CD8-positive, alpha-beta memory T cell (primary cell): ENCODE measurements around the gene DCPS. TPM values are rescaled to one million over a fixed set of nuclear protein-coding genes. Genes with fewer than 3 reads are reported as not detected.

ENCODE experiments used
- CTCF ChIA-PET: fragments of 350-600 bp; sonication (Branson Sonifier 250); formaldehyde crosslinking; loops from one replicate; lab custom pipeline; 2021; ENCODE audit warnings: antibody characterized with exemption; lab: Charles Lee
- POLR2A ChIA-PET: fragments of 350-600 bp; sonication (Branson Sonifier 250); formaldehyde crosslinking; loops from one replicate; lab custom pipeline; 2021; ENCODE audit warnings: antibody characterized with exemption; lab: Charles Lee
- DNase-seq, 5 donors: peaks; one replicate each; pipeline versions ENCODE4 v3.0.0 to v3.0.0-alpha.2; 2020 to 2022; ENCODE audit warnings: mixed read lengths in 1 of 5
- H3K27ac ChIP-seq: one replicate; pipeline ENCODE4 v1.7.0; 2013; ENCODE audit warnings: low read depth, mild to moderate bottlenecking, low read length, moderate library complexity
- H3K27me3 ChIP-seq: 2 replicates; pipeline ENCODE4 v1.7.0; 2013; ENCODE audit warnings: low read length, mild to moderate bottlenecking; ENCODE audit not compliant: insufficient read depth, poor library complexity, severe bottlenecking
- H3K36me3 ChIP-seq: 2 replicates; pipeline ENCODE4 v1.7.0; 2013; ENCODE audit warnings: mild to moderate bottlenecking, low read length, moderate library complexity; ENCODE audit not compliant: insufficient read depth
- H3K4me1 ChIP-seq: 2 replicates; pipeline ENCODE4 v1.7.0; 2013; ENCODE audit warnings: mild to moderate bottlenecking, low read length, moderate library complexity; ENCODE audit not compliant: insufficient read depth
- H3K4me3 ChIP-seq: 2 replicates; pipeline ENCODE4 v1.7.0; 2013; ENCODE audit warnings: mild to moderate bottlenecking, low read length
- H3K9me3 ChIP-seq: 2 replicates; pipeline ENCODE4 v1.7.0; 2013; ENCODE audit warnings: mild to moderate bottlenecking, low read length
- H3K27ac Mint-ChIP-seq, 8 donors: one replicate each; pipeline ENCODE4 v1.8.0; 2020 to 2021; ENCODE audit warnings: mixed read lengths in 8 of 8, mild to moderate bottlenecking in 6 of 8, inconsistent platforms in 3 of 8, moderate library complexity in 3 of 8
- H3K27me3 Mint-ChIP-seq, 2 donors: one replicate each; pipeline ENCODE4 v1.8.0; 2020 to 2021; ENCODE audit warnings: mixed read lengths in 2 of 2, mild to moderate bottlenecking in 1 of 2, moderate library complexity in 1 of 2
- H3K36me3 Mint-ChIP-seq, 3 donors: one replicate each; pipeline ENCODE4 v1.8.0; 2020 to 2021; ENCODE audit warnings: mixed read lengths in 3 of 3, inconsistent platforms in 1 of 3, mild to moderate bottlenecking in 1 of 3
- H3K4me1 Mint-ChIP-seq, 3 donors: one replicate each; pipeline ENCODE4 v1.8.0; 2020 to 2021; ENCODE audit warnings: mixed read lengths in 3 of 3, inconsistent platforms in 1 of 3, mild to moderate bottlenecking in 1 of 3
- H3K4me3 Mint-ChIP-seq, 7 donors: one replicate each; pipeline ENCODE4 v1.8.0; 2020 to 2021; ENCODE audit warnings: mixed read lengths in 7 of 7, mild to moderate bottlenecking in 6 of 7, moderate library complexity in 4 of 7, inconsistent platforms in 2 of 7
- H3K9me3 Mint-ChIP-seq, 5 donors: one replicate each; pipeline ENCODE4 v1.8.0; 2020 to 2022; ENCODE audit warnings: mixed read lengths in 5 of 5, mild to moderate bottlenecking in 3 of 5, moderate library complexity in 2 of 5, inconsistent platforms in 1 of 5
- polyA plus RNA-seq: library from polyadenylated mRNA; unstranded; fragments of 300-500 nt; fragmentation: Illumina TruSeq; gene quantifications from one replicate; pipeline ENCODE4 v1.2.3, GENCODE V29; 2021
- total RNA-seq, 2 experiments: library from RNA; stranded (reverse); gene quantifications; one replicate each; pipeline ENCODE4 v1.2.3, GENCODE V29; 2021

Gene DCPS
- total and polyA plus RNA-seq, 3 experiments from 2014 or later, result 40.0 to 59.6 (median 42.4) TPM

- no peak for DNase-seq
- H3K27me3 Mint-ChIP-seq, result peaks cover 0 to 2% of the 10 kb centered on the region in 2 donors
- H3K27ac ChIP-seq, result no peak overlapping the region
- no peaks in the 10 kb centered on the region for H3K9me3 Mint-ChIP-seq
- H3K36me3 Mint-ChIP-seq, result peaks cover under 1 to 36% (median 12%) of the 10 kb centered on the region in 3 donors
- CTCF ChIA-PET, result no interaction called here
- H3K4me1 ChIP-seq, result peaks cover 33% of the 10 kb centered on the region
- H3K4me3 Mint-ChIP-seq, result peak overlapping the region in 2 of 7 donors; percentile 37 to 73
- no peak overlapping the region for H3K4me3 ChIP-seq
- peak overlapping the region in 3 of 8 donors; percentile 31 to 95 (median 83) for H3K27ac Mint-ChIP-seq
- H3K9me3 ChIP-seq, result no peaks in the 10 kb centered on the region
- H3K4me1 Mint-ChIP-seq, result peaks cover 31 to 34% (median 33%) of the 10 kb centered on the region in 3 donors
- H3K27me3 ChIP-seq, result no peaks in the 10 kb centered on the region
- H3K36me3 ChIP-seq, result peaks cover 17% of the 10 kb centered on the region
- POLR2A ChIA-PET, result no interaction called here
These were observed 24.7 kb upstream of the DCPS start for GRCh38 chr11:126279191-126279590.

- CTCF ChIA-PET, result interaction anchor here (1.3 to 1.7 kb wide), 2 partner anchors 9 to 15 kb away, joined by 4 to 5 read pairs; no protein-coding TSS in a partner anchor
- Mint-ChIP-seq H3K27me3 (no peaks in the 10 kb centered on the region), H3K36me3 (peaks cover 0 to 25% (median 8%) of the 10 kb centered on the region in 3 donors), H3K9me3 (no peaks in the 10 kb centered on the region), H3K4me1 (peaks cover 41 to 48% (median 45%) of the 10 kb centered on the region in 3 donors), H3K4me3 (peak overlapping the region in 3 of 7 donors; percentile 31 to 97 (median 46)), H3K27ac (peak overlapping the region; percentile 32 to 94 (median 76))
- peaks cover 5% of the 10 kb centered on the region for H3K36me3 ChIP-seq
- no peak overlapping the region for H3K4me3 ChIP-seq
- POLR2A ChIA-PET, result interaction anchor here (3.7 kb wide), 1 partner anchor 12 kb away, joined by 46 read pairs; the partner anchor contains the start of genes FOXRED1 and SRPRA
- H3K4me1 ChIP-seq, result peaks cover 40% of the 10 kb centered on the region
- no peak overlapping the region for H3K27ac ChIP-seq
- H3K27me3 ChIP-seq, result no peaks in the 10 kb centered on the region
- no peak for DNase-seq
- H3K9me3 ChIP-seq, result no peaks in the 10 kb centered on the region
These were observed 23.3 kb upstream of the DCPS start for GRCh38 chr11:126280595-126280994.

- no peak for DNase-seq
- Histone ChIP-seq H3K4me1 (peaks cover 40% of the 10 kb centered on the region), H3K4me3 (no peak overlapping the region), H3K36me3 (no peaks in the 10 kb centered on the region), H3K27ac (no peak overlapping the region), H3K27me3 (no peaks in the 10 kb centered on the region), H3K9me3 (no peaks in the 10 kb centered on the region)
- POLR2A ChIA-PET, result interaction anchor here (0.6 to 3.7 kb wide), 2 partner anchors 12 to 13 kb away, joined by 4 to 46 read pairs; partner anchors contain the start of genes FOXRED1 and SRPRA
- no peaks in the 10 kb centered on the region for H3K27me3 Mint-ChIP-seq
- H3K36me3 Mint-ChIP-seq, result peaks cover 0 to 23% (median 6%) of the 10 kb centered on the region in 3 donors
- H3K9me3 Mint-ChIP-seq, result no peaks in the 10 kb centered on the region
- peak overlapping the region in 7 of 8 donors; percentile 40 to 98 (median 92) for H3K27ac Mint-ChIP-seq
- H3K4me3 Mint-ChIP-seq, result peak overlapping the region; percentile 5 to 97 (median 90)
- CTCF ChIA-PET, result interaction anchor here (1.3 to 2.8 kb wide), 4 partner anchors 10 to 30 kb away, joined by 4 to 8 read pairs (median 6); partner anchors contain the start of genes FOXRED1 and SRPRA
- H3K4me1 Mint-ChIP-seq, result peaks cover 41 to 48% (median 47%) of the 10 kb centered on the region in 3 donors
These were observed 22.6 kb upstream of the DCPS start for GRCh38 chr11:126281245-126281644.

GRCh38 chr11:126281666-126282175 lies 22.1 kb upstream of the DCPS start:
- no peak overlapping the region for H3K4me3 ChIP-seq
- peaks cover 40% of the 10 kb centered on the region for H3K4me1 ChIP-seq
- peak overlapping the region; percentile 85 to 97 (median 90) for H3K4me3 Mint-ChIP-seq
- peak overlapping the region; percentile 74 to 98 (median 93) for H3K27ac Mint-ChIP-seq
- POLR2A ChIA-PET, result interaction anchor here (0.5 to 3.7 kb wide), 4 partner anchors 12 to 27 kb away, joined by 4 to 46 read pairs (median 6); partner anchors contain the start of genes FOXRED1 and SRPRA
- peaks cover 42 to 50% (median 50%) of the 10 kb centered on the region in 3 donors for H3K4me1 Mint-ChIP-seq
- peaks cover 0 to 24% (median 6%) of the 10 kb centered on the region in 3 donors for H3K36me3 Mint-ChIP-seq
- H3K27me3 ChIP-seq, result no peaks in the 10 kb centered on the region
- CTCF ChIA-PET, result interaction anchor here (1.3 to 2.8 kb wide), 4 partner anchors 10 to 30 kb away, joined by 4 to 8 read pairs (median 6); partner anchors contain the start of genes FOXRED1 and SRPRA
- H3K27ac ChIP-seq, result no peak overlapping the region
- no peaks in the 10 kb centered on the region for H3K9me3 Mint-ChIP-seq
- no peak for DNase-seq
- no peaks in the 10 kb centered on the region for H3K27me3 Mint-ChIP-seq
- H3K36me3 ChIP-seq, result no peaks in the 10 kb centered on the region
- no peaks in the 10 kb centered on the region for H3K9me3 ChIP-seq

- ChIA-PET POLR2A (interaction anchor here (0.5 to 3.7 kb wide), 4 partner anchors 14 to 27 kb away, joined by 4 to 46 read pairs (median 6); partner anchors contain the start of genes DCPS, FOXRED1 and SRPRA), CTCF (interaction anchor here (1.7 to 2.8 kb wide), 3 partner anchors 14 to 29 kb away, joined by 5 to 8 read pairs (median 6); partner anchors contain the start of genes FOXRED1 and SRPRA)
- Mint-ChIP-seq H3K9me3 (no peaks in the 10 kb centered on the region), H3K4me3 (peak overlapping the region; percentile 85 to 97 (median 90)), H3K27me3 (no peaks in the 10 kb centered on the region), H3K36me3 (peaks cover 0 to 22% (median 6%) of the 10 kb centered on the region in 3 donors), H3K4me1 (peaks cover 45 to 53% (median 53%) of the 10 kb centered on the region in 3 donors), H3K27ac (peak overlapping the region; percentile 74 to 98 (median 93))
- Histone ChIP-seq H3K4me3 (peak overlapping the region; percentile 78), H3K36me3 (no peaks in the 10 kb centered on the region), H3K27me3 (no peaks in the 10 kb centered on the region), H3K27ac (peak overlapping the region; percentile 71), H3K4me1 (peaks cover 40% of the 10 kb centered on the region), H3K9me3 (no peaks in the 10 kb centered on the region)
- DNase-seq, result peak in 4 of 5 donors; percentile 8 to 55 (median 38)
These were observed 21.5 kb upstream of the DCPS start for GRCh38 chr11:126282361-126282735.

GRCh38 chr11:126282736-126283591 lies 20.9 kb upstream of the DCPS start, which contains the start of gene TIRAP:
TIRAP (plus strand) TSS chr11:126283093; CDS start chr11:126290895, 7,802 bp downstream.
- Mint-ChIP-seq H3K36me3 (peaks cover 0 to 16% (median 1%) of the 10 kb centered on the region in 3 donors), H3K4me1 (peaks cover 45 to 53% (median 53%) of the 10 kb centered on the region in 3 donors), H3K27me3 (no peaks in the 10 kb centered on the region), H3K4me3 (peak within 1 kb of the TSS; percentile 92 to 98 (median 97)), H3K27ac (peak within 1 kb of the TSS; percentile 92 to 99 (median 98)), H3K9me3 (no peaks in the 10 kb centered on the region)
- Histone ChIP-seq H3K27me3 (no peaks in the 10 kb centered on the region), H3K4me1 (peaks cover 40% of the 10 kb centered on the region), H3K36me3 (no peaks in the 10 kb centered on the region), H3K27ac (peak within 1 kb of the TSS; percentile 71), H3K4me3 (peak within 1 kb of the TSS; percentile 88), H3K9me3 (no peaks in the 10 kb centered on the region)
- peak; percentile 44 to 81 (median 74) for DNase-seq
- ChIA-PET CTCF (interaction anchor here (0.9 to 2.8 kb wide), 5 partner anchors 10 to 198 kb away, joined by 3 to 8 read pairs (median 4); partner anchors contain the start of genes DCPS, FOXRED1 and SRPRA), POLR2A (interaction anchor here (0.5 to 3.7 kb wide), 6 partner anchors 14 to 716 kb away, joined by 3 to 46 read pairs (median 4); partner anchors contain the start of genes DCPS, FOXRED1 and SRPRA)

GRCh38 chr11:126284829-126285228 lies 19.0 kb upstream of the DCPS start:
- Mint-ChIP-seq H3K9me3 (no peaks in the 10 kb centered on the region), H3K4me1 (peaks cover 41 to 53% (median 52%) of the 10 kb centered on the region in 3 donors), H3K27ac (peak overlapping the region; percentile 79 to 95 (median 90)), H3K36me3 (peaks cover 0 to 29% (median 3%) of the 10 kb centered on the region in 3 donors), H3K27me3 (no peaks in the 10 kb centered on the region), H3K4me3 (peak overlapping the region; percentile 87 to 98 (median 96))
- Histone ChIP-seq H3K4me3 (no peak overlapping the region), H3K27me3 (no peaks in the 10 kb centered on the region), H3K27ac (no peak overlapping the region), H3K4me1 (peaks cover 40% of the 10 kb centered on the region), H3K9me3 (no peaks in the 10 kb centered on the region), H3K36me3 (no peaks in the 10 kb centered on the region)
- POLR2A ChIA-PET, result interaction anchor here (1.2 kb wide), 1 partner anchor 19 kb away, joined by 3 read pairs; the partner anchor contains the start of gene DCPS
- peak; percentile 48 to 90 (median 70) for DNase-seq
- CTCF ChIA-PET, result no interaction called here
